Measurements from ENCODE around the gene ATF7. TPM values are rescaled to one million over a fixed set of nuclear protein-coding genes. Genes with fewer than 3 reads are reported as not detected.
A peak's percentile ranks its signal among the peaks of the same experiment; 100 is the strongest.
"Not testable (repeated sequence)": the region's sequence is repeated elsewhere in the genome, so short reads cannot be mapped to it uniquely, and the experiment has no call there.

The ATF7 gene
- total RNA-seq, 4 donors from 2014 or later, result 12.5 to 28.0 (median 20.6) TPM

- WGBS, 2 donors, result 79 to 83% methylated on average over 8 of the region's 13 CpGs
- Histone ChIP-seq H3K4me3 (peak overlapping the region in 1 of 4 donors; percentile 9), H3K36me3 (peaks cover 0 to 37% (median 0%) of the 10 kb centered on the region in 3 donors), H3K27me3 (no peaks in the 10 kb centered on the region), H3K9me3 (no peaks in the 10 kb centered on the region), H3K27ac (peak overlapping the region in 1 of 4 donors; percentile 65), H3K4me1 (peaks cover 0 to 58% (median 17%) of the 10 kb centered on the region in 3 donors)
- intact Hi-C loops (cut with DNase I), result loop anchor here (10.0 kb wide), 1 partner anchor 46 kb away; no protein-coding TSS in a partner anchor
- DNase-seq, result no peak
- TF ChIP-seq, protein P1, sequence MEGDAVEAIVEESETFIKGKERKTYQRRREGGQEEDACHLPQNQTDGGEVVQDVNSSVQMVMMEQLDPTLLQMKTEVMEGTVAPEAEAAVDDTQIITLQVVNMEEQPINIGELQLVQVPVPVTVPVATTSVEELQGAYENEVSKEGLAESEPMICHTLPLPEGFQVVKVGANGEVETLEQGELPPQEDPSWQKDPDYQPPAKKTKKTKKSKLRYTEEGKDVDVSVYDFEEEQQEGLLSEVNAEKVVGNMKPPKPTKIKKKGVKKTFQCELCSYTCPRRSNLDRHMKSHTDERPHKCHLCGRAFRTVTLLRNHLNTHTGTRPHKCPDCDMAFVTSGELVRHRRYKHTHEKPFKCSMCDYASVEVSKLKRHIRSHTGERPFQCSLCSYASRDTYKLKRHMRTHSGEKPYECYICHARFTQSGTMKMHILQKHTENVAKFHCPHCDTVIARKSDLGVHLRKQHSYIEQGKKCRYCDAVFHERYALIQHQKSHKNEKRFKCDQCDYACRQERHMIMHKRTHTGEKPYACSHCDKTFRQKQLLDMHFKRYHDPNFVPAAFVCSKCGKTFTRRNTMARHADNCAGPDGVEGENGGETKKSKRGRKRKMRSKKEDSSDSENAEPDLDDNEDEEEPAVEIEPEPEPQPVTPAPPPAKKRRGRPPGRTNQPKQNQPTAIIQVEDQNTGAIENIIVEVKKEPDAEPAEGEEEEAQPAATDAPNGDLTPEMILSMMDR (IDR thresholded peaks at IDR 0.05), result no peak
- no peak for TF ChIP-seq POLR2A (IDR thresholded peaks at IDR 0.05)
Measured at GRCh38 chr12:53600490-53601295, 25.5 kb downstream of the ATF7 start.

DNA sequence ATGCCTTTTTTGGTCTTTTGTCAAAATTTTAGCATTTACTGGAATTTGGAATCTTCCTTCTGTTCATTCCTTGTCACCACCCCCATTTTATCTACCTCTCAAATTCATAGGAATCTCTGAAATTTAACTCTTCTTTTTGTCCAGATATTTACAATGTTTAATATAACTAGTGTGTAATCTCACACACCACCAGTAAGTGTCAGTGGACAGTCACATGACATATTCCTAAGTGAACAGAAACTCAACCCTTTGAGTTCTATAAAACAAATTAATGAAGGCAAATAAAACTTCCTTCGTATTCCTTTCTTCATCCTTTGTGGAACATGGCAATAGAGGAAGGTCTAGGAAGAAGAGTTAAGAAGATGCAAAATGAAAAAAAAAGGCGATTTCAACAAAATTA, 26.6 kb downstream of the ATF7 start:
- Histone ChIP-seq H3K9me3 (no peaks in the 10 kb centered on the region), H3K27me3 (no peaks in the 10 kb centered on the region), H3K27ac (no peak overlapping the region), H3K4me1 (peaks cover 0 to 69% (median 17%) of the 10 kb centered on the region in 3 donors), H3K4me3 (no peak overlapping the region), H3K36me3 (peaks cover 0 to 37% (median 0%) of the 10 kb centered on the region in 3 donors)
- WGBS, 2 donors, result 87 to 89% methylated on average over 2 of the region's 2 CpGs
- intact Hi-C loops (cut with DNase I), result no loop called here
- no peak for DNase-seq
- TF ChIP-seq POLR2A (IDR thresholded peaks at IDR 0.05), result no peak
- TF ChIP-seq, protein P1 (IDR thresholded peaks at IDR 0.05), result peak in 1 of 6 experiments; percentile 38

GRCh38 chr12:53598971-53599370, 27.2 kb downstream of the ATF7 start:
- H3K36me3 ChIP-seq, result peaks cover 0 to 37% (median 0%) of the 10 kb centered on the region in 3 donors
- DNase-seq; H3K4me3 ChIP-seq; H3K9me3 ChIP-seq; intact Hi-C loops (cut with DNase I); H3K27ac ChIP-seq; H3K27me3 ChIP-seq: not testable (repeated sequence)
- 97 to 100% methylated on average over 2 of the region's 2 CpGs for WGBS, 2 donors
- peaks cover 0 to 67% (median 17%) of the 10 kb centered on the region in 3 donors for H3K4me1 ChIP-seq

GRCh38 chr12:53596920-53597363, 29.2 kb downstream of the ATF7 start:
- intact Hi-C loops (cut with DNase I), result no loop called here
- 54% methylated on average over 3 of the region's 3 CpGs for WGBS, 2 donors
- Histone ChIP-seq H3K9me3 (no peaks in the 10 kb centered on the region), H3K27ac (peak overlapping the region in 1 of 4 donors; percentile 40), H3K36me3 (peaks cover 0 to 35% (median 0%) of the 10 kb centered on the region in 3 donors), H3K4me3 (no peak overlapping the region), H3K27me3 (no peaks in the 10 kb centered on the region), H3K4me1 (peaks cover 0 to 59% (median 4%) of the 10 kb centered on the region in 3 donors)
- no peak for TF ChIP-seq POLR2A (IDR thresholded peaks at IDR 0.05)
- TF ChIP-seq, protein P1 (IDR thresholded peaks at IDR 0.05), result no peak
- DNase-seq, result no peak

- no peaks in the 10 kb centered on the region for H3K27me3 ChIP-seq
- peaks cover 0 to 17% (median 0%) of the 10 kb centered on the region in 3 donors for H3K36me3 ChIP-seq
- no peak overlapping the region for H3K27ac ChIP-seq
- WGBS, 2 donors, result 70 to 75% methylated on average over 5 of the region's 5 CpGs
- TF ChIP-seq POLR2A (IDR thresholded peaks at IDR 0.05), result no peak
- no peak overlapping the region for H3K4me3 ChIP-seq
- peaks cover 0 to 58% (median 11%) of the 10 kb centered on the region in 3 donors for H3K4me1 ChIP-seq
- H3K9me3 ChIP-seq, result no peaks in the 10 kb centered on the region
- DNase-seq, result no peak
- intact Hi-C loops (cut with DNase I), result no loop called here
Measured at GRCh38 chr12:53594897-53595615, 31.1 kb downstream of the ATF7 start.

- no peak for TF ChIP-seq POLR2A (IDR thresholded peaks at IDR 0.05)
- TF ChIP-seq, protein P1 (IDR thresholded peaks at IDR 0.05), result no peak
- H3K4me1 ChIP-seq, result peaks cover 0 to 58% (median 11%) of the 10 kb centered on the region in 3 donors
- no peak overlapping the region for H3K4me3 ChIP-seq
- no peaks in the 10 kb centered on the region for H3K9me3 ChIP-seq
- no peak for DNase-seq
- intact Hi-C loops (cut with DNase I), result no loop called here
- 90 to 91% methylated on average over 6 of the region's 6 CpGs for WGBS, 2 donors
- peaks cover 0 to 4% (median 0%) of the 10 kb centered on the region in 3 donors for H3K36me3 ChIP-seq
- no peaks in the 10 kb centered on the region for H3K27me3 ChIP-seq
- no peak overlapping the region for H3K27ac ChIP-seq
Measured at GRCh38 chr12:53593707-53594106, 32.5 kb downstream of the ATF7 start.

Measured in esophagus squamous epithelium (tissue), 5 donors.